ENCODE data around the gene PARD3.

The PARD3 gene

DNA sequence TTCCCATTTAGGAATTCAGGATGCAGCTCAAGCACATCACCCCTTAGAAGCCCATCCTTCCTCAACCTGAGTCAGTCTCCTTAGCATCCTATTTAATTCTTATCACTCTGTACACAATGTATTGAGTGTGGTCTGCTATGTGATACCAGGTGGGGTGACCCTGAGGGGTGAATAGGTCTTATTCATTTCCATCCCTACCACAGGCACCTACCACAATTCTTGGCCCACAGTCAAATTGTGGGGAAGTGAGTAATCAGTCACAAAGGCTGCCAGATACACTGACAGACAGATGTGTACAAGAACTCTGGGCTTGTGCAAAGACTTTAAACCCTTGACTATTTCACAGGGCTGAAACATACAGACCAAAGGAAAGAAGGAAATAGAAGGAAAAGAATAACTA is 560.5 kb downstream of the PARD3 start:
- DNase-seq (ENCODE audit: low read depth), result peak; percentile 69

DNA sequence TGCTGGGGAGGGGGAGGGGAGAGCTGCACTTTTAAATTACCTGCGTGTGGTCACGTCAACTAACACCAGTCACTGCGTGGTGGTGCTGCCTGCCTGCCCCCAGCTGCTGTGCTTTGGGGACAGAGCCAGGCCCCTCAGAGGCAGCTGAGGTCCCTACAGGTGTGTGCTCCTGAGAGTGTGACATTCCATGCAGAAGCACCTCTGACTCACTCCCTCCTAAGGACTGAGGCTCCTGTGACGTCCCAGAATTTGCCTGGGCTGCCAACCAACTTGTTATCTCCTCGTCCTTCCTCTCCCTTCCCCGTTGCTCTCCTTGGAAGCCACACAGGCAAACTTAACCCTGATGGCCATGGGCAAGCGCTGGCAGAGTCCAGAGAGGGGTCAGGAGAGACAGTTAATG is 563.0 kb downstream of the PARD3 start:
- no peak for DNase-seq (ENCODE audit: low read depth)

DNA sequence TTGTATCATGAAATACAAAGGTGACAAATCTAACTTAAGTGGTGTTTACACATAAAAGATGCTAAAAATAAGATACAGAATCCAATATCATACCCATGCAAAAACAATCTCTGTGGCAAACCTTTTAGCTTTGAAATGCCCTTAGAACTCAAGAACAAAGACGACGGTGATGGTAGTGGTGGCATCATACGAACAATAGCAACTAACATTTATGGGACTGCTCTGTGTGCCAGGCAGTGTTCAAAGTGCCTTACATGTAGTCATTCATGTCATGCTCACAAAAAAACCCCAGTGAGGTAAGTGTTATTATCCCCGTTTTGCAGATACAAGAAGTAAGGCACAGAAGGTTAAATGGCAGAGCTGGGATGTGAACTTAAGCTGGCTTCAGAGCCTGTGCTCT is 563.9 kb downstream of the PARD3 start:
- no peak for DNase-seq (ENCODE audit: low read depth)

DNA sequence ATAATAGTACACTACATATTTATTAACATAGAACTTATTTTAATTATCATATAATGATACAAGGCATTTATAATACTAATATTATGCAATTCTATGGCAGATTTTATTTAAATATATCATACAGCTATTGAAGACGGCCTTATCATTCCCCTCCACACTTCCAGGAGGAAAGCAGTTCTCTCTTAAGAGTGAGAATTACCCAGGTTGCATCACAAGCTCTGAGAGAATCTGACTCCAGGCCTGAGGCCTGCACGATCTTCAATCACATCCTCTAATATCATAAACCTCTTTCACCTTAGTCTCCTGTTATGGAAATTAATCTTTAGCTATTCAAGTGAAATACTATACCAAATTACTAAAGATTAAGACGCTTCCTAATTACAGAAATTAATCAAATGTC is 564.4 kb downstream of the PARD3 start:
- no peak for DNase-seq (ENCODE audit: low read depth)

DNA sequence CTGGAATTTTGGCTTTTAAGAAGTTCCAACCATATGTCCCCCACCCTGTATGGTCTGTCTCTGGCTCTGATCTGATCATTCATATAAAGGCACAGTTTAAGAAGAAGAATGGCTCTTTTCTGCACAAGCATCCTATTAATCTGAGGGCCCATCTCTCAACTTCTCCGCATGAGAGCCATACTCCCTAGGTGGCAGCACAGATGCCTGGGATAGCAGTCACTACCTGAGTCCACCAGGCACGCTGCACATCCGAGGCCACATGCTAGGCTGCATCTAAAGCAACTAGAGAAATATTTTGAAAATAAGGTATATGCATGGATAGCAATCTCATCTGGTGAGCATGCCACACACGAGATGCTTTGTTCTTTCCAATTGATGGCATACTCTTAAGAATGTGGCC is 565.5 kb downstream of the PARD3 start:
- no peak for DNase-seq (ENCODE audit: low read depth)

DNA sequence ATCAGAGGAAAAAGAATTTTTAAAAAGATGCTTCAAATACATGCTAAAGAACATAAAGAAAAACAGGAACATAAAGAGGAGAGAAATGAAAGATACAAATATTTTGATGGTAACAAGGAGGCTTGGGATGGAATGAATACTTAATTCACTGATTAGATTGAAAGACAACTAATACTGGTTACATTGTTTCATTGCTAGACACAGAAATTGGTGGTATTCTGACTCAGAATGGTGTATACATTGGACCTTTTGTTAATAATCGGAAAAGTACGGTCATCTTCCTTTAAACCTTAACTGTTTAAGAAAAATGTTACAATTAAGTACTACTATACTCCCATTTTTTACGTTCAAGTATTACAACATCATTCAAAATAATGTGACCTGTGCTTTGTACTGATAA is 567.5 kb downstream of the PARD3 start:
- no peak for DNase-seq (ENCODE audit: low read depth)

DNA sequence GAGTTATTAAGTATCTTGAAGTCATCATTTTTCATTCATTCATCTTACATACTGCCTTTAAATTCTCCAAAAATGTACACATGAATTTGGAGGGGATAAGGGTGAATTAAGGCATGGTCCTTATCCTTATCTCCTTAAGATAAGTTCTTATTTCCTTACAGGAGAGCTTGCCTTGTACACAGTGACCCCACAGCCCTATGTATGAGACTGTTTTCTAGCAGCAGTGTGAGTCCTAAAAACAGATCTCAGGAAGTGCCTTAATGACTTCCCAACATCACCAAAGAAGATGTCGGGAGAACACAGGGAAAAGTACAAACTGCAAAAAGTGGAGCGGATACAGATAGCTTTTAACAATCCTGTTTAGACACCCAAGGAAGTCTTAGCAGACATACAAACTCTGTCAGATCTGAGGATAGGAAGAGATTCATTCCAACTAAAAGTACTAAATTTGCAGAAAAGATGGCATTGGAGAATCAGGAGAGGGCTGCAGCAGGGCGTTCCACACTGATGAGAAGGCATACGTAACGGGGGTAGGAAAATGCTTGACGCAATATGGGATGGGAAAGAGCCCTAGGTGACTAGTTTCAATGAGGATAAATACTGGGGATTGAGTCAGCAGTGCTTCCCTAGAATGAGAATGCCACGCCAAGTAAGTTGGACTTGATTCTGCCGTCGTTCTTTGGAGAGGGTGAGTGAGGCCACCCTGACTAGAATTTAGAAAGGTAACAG is 570.2 kb downstream of the PARD3 start:
- no peak for DNase-seq (ENCODE audit: low read depth)

DNA sequence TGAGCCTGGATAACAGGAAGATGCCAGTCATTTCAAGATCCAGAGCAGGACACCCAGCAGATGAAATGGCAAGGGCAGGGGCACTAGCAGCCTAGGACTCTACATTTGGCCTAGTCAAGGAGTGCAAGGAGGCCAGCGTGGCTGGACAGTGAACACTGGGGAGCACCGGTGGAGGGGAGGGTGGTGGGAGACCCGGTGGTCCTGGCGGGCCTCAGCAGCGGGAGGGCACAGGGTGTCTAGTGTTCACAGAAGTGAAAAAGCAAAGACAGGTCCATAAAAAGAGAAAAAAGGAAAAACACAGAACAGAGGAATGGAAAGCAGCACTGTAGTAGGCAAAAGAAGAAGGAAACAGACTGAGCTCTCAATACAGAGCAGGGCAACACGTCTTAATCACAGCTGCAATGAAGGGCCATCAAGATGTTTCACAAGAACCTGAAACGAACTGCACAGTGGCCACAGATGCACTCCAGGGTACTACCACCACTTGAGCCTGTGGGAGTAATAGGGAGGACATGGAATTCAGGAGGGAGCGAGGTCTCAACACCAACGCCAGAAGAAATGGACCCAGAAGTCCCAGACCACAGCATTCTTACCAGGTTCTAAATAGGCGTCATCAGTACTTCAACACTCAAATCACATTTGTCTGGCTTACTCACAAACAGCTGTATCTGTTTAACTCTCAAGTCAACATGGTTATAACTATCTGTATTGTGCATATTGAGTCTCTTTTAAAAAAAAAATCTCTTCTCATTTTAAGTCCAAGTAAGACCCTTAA is 573.7 kb downstream of the PARD3 start:
- DNase-seq (ENCODE audit: low read depth), result no peak

DNA sequence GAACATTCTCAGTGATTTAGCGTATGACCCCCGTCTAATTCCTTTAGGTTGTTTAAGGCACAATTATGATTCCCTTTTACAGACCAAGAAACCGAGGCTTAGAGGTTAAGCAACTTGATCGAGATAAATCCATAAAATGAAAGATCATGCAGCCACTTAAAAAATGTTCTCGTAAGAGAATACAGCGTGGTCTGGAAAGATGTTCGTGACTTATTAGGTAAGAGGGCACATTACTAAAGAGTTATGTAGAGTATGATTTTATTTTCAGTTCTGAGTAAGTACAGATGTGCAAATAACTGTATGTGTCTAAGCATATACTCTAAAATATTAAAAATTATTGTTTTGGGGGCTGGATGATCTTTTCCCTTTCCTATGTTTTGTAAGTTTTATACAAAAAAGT is 575.1 kb downstream of the PARD3 start:
- no peak for DNase-seq (ENCODE audit: low read depth)

DNA sequence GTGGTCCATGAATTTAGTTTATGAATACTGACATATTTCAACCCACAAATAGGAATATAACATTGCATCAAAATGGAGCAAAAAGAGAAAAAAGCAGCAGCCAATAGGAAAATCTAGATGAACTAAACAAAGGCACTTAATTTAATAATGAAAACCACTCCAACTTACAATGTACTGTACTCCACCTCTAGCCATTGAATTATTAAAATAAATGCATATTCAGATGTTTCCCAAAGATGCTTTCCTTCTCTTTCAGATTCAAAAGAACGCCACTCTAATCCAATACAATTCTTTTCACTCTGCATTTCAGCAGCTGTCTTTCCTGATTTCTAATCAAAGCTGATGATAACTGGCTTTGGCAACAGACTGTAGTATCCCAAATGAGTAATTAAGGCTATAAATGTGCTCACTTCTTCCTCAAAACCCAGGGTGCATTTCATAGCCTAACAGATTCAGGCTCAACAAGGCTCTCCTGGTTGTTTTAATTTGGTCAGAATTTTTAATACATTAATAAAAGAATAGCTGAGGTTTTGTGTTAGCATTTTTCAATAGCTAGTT is 577.1 kb downstream of the PARD3 start:
- DNase-seq (ENCODE audit: low read depth), result no peak

DNA sequence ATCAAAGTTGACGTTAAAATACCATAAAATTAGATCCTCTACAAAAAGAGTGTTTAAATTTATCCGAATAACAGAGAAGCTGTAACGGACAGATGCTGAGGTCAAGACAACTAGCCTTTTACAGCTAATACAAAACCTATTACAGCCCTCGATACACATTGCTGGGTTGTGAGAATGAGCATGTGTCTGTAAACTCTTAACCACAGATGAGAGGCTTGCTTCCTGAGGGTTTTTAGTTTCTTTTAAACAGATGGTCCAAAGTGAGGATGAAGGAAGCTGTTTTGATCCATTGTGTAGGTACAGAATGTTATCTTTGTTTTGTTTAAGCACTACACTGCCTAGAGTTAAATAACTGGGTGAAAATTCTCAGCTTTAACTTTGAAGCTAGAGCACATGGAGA is 578.2 kb downstream of the PARD3 start:
- peak; percentile 12 for DNase-seq (ENCODE audit: low read depth)

DNA sequence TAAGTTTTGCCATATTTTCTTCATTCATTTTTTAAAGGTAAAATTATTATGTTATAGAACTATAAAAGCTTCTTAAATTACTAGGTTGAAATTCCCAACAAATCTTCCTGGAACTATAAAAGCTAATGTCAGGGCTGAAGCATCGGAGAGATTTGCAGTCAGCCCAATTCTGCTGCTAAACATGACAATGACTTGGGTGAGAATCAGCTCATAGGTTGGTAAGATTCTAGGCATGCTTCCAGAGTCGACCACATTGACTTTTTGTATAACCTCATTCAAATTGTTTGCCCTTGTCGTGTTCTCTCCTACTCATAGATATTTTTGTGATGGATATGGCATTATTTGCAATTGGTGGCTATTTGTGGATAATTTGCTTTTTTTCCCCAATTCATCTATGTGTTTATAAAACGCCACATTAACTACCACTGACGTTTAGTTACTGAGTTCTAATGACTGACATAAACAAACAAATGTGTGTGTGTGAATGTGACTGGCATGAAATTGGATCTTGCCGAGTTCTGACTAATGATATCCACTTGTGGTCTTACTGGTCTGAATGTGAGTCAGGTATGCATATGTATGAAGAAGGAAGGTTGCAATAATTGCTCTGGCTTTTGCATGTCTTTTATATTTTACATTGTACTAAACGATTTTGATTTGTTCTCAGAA is 579.8 kb downstream of the PARD3 start:
- peak; percentile 87 for DNase-seq (ENCODE audit: low read depth)

DNA sequence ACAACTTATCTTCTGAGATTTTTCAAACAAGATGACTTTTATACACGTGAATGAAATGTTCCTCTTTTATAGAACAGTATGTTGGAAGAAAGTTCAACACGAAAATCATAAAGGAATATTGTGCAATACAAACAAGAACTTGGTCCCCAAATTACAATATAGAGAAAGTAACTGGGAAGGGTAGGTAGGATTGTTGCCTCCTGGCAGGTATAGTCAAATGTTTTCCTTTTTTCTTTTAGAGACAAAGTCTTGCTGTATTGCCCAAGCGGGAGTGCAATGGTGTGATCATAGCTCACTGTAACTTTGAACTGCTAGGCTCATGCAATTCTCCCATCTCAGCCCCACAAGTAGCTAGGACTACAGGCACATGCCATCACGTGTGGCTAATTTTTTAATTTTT is 582.6 kb downstream of the PARD3 start:
- DNase-seq (ENCODE audit: low read depth), result no peak

DNA sequence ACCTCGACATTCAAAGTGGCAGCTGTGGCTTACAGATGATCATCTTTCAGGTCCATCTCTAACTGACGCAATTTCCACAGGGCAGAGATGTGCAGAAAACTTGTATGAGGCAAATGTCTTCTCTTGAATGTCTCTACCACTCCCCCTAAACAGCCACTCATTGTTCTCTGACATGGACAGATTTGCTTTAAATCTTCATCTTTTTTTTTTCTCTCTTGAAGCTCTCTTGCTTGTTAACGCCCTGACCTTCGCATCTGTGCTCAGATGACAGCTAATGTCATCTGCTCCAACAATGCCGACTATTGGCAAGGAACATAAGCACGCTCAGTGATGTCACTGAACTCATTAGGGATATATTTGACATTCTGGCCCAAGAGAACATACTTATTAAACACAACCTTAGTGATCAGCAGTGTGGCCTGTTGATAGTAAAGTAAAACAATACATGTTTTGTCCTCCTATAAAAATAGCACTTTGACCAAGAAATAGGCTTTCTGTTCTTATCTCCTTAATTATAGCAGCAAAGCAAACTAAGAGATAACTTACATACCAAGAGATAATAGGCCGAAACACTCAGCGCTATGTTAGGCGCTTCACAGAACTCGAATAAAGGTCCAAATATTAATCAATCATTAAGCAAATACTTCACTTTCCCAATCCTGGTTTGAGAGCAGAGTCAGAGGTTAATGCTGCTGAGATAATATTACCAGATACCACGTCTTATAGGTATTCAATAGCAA is 583.5 kb downstream of the PARD3 start:
- no peak for DNase-seq (ENCODE audit: low read depth)

DNA sequence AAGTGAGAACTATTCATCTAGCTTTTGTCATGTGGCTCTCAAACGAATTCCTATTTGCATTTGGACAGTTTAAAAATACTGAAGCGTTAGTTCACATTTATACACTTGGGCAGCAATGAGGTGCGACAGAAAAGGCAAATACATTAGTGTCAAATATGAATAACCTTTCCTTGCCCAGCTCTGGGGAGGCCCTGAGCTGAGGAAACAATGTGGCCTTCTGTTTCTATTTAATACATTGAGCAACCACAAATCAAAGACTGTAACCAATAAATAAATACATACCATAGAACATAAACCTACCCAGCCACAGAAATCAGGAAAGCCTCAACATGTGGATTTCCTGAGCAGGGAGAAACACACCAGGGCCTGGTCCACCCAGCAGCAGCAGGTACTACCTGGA is 585.2 kb downstream of the PARD3 start:
- no peak for DNase-seq (ENCODE audit: low read depth)

DNA sequence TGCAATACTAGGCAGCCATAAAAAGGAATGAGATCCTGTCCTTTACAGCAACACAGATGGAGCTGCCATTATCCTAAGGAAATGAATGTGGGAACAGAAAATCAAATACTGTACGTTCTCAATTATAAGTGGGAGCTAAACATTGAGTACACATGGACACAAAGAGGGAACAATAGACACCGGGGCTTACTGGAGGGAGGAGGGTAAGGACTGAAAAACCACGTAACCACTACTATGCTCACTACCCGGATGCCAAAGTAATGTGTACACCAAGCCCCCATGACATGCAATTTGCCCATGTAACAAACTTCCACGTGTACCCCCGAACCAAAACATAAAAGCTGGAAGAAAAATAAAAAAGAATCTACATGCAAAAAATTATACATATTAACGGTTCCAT is 587.0 kb downstream of the PARD3 start:
- no peak for DNase-seq (ENCODE audit: low read depth)

DNA sequence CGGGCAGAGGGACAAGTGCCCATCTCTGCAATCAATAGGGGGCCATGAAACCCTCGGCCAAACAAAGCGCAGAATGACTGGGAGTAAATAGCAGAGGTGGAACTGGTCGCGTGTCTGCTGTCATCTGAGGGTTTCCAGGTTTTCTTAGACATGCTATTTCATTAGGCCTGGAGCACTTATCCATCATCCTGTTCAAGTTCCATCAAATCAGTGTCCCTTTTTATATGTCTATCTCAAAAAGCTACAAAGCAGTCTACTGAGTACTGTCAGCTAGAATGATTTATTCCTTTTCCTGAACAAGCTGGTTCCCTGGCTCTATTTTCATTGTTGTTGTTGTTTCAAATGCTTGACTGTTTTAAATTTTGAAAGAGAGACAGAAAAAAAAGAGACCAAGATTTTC is 590.5 kb downstream of the PARD3 start:
- no peak for DNase-seq (ENCODE audit: low read depth)

DNA sequence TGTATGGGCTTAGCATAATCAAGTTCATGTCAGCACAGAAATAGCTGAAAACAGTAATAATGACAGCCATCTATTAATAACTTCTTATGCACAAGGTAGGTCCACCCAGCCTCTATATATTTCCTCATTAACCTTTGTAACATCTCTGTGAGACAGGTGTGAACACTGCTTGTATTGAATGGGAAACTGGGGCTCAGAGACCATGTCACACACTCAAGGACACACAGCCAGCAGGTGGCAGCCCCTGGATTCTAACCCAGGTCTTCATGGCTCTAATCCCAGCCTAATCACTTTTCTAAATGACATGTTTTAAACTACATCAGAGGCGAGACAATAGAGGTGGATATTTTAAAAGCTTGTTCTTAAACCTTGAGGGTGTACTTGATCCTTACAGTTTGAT is 591.4 kb downstream of the PARD3 start:
- DNase-seq (ENCODE audit: low read depth), result no peak

DNA sequence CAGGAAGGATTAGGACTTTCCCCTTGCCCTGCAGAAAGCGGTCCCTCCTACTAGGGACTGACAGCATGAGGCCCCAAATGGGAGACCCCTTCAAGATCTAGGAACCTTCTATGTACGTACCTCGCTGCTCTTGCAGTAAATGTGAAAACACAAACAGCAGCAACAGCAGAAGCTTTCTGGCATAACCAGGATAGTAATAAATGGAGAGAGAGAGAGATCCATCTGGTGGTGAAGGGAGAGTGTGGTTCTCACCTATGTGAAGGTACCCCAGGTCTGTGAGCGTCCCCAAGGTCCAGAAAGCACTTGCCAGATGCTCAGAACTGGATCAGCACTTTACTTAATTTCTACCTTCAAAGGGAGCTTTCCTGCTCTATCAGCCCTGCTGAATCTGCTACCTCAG is 592.7 kb downstream of the PARD3 start:
- DNase-seq (ENCODE audit: low read depth), result no peak

DNA sequence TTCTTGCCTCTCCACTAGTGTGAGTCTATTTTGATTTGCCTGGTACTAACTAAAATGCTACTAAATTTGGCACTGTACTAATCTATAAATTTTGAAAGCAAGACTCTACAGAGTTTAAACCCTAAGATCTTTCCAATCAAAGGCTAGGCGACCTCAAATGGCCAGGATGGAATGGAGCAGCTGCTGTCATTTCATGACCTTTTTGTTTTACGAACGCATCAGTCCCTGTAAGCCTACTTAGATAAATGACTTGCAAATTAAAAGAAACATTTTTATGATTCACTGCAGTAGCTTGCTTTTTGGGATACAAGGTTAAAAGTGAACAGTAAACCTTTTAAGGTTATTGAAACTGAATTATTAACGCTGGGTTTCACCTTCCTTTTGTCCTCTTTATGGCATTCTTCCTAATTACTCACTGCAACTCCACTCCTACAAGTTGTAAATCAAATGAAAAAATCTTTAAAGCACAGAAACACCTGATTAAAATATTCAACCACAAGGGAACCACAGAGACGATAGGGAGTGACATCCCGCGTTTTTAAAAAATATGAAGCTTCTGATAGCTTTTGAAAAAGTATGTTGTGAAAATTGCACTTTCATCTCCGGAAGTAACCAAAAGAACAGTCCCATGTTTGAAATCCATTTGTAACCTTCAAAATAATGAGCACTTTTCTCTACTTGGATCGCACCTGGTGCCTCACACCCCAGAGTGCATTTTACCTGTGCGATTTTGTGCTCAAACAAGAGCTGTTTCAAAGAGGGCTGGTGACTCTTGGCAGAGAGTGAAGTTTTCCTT is 595.1 kb downstream of the PARD3 start:
- DNase-seq (ENCODE audit: low read depth), result no peak

DNA sequence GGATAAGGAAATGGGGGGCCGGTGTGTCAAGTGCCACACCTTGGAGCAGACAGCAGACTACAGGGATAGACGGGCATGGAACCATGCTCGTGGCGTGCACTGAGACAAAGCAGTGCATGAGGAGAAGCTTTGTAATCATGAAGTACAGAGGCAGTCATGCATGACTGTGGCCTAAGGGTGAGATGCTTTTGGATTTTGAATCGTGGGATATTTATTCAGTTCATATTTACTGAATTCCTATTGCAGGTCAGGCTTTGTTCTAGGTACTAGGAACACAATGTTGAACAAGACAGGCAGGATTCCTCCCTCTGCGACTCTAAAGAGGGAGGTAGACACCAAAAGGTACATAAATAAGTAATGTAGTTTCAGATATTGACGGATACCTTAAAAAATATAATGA is 597.6 kb downstream of the PARD3 start:
- no peak for DNase-seq (ENCODE audit: low read depth)
